ENCODE measurements around the gene NELL1.

GRCh38 chr11:21137803-21138202 lies 468.4 kb downstream of the NELL1 start:
- no peak for TF ChIP-seq CTCF (IDR thresholded peaks at IDR 0.05; ENCODE audit: low read depth, low read length, poor library complexity, severe bottlenecking)
- no peak for TF ChIP-seq EZH2phosphoT487 (IDR thresholded peaks at IDR 0.05; ENCODE audit: borderline replicate concordance, low read length)
